Hematopoietic multipotent progenitor cell treated with erythropoietin and hydrocortisone succinate and interleukin-3 and kit ligand, for 6 days (in vitro differentiated cells): ENCODE results near the gene FAM229B.
"Not testable (repeated sequence)": the region's sequence is repeated elsewhere in the genome, so short reads cannot be mapped to it uniquely, and the experiment has no call there.

Experiments used
- DNase-seq: peaks from one replicate; pipeline ENCODE4 v3.0.0-alpha.2; 2015

The FAM229B gene

DNA sequence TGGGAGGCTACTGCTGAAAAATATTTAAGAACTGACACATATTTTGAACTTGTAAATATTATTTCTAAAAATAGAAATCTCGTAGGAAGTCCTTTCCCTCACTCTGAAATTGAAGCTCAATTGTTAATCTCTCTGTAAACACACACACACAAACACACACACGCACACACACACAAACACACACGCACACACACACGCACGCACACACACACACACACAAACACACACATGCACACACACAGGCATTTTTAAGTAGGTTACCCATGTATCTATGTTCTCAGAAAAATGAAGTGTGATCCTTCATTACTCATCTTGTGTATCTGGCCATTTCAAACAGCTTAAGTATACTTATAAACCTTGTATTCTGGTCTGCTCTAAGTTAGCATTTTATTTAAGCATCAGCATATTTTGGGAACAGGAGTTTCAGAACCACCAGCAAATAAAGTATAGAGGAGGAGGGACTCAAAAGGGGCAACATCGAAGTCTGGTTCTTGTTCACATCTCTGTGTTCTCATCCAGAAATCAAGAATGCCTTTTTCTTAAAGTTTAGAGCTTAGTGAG is 21.9 kb upstream of the FAM229B start:
- no peak for DNase-seq

DNA sequence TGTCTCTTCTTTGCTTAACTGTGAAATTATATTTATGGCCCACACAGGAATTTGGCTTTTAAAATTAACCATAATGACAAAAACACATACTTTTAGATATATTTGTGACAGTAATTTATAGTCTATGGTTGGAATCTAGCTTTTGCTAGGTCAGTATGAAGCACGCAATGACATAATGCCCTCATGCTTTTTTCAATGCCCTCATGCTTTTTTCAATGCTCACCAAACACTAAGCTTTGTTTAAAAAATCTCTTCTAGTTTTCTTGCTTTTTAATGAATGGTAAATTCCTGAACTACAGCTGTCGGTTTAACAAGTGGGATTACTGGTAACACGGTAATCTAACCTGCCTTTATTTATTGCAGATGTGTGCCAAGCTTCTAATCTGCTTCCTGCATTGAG is 20.8 kb upstream of the FAM229B start:
- DNase-seq, result no peak

DNA sequence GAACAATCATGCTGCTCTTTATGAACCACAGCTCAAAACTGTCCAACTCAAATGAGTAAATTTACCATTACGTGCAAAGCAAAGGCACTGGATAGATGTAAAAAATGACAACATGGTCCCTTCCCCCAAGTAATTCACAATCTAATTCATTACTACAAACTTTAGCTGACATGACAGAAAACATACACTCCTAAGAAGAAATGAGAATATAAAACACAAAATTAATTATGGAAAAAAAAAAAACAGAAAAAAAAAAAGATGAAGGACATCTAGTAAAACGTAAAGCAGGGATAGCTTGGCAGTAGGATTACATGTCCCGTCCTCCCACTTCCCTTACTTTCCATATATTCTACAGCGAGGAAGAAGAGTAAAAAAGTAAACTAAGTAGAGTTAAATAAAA is 5.8 kb upstream of the FAM229B start:
- no peak for DNase-seq

DNA sequence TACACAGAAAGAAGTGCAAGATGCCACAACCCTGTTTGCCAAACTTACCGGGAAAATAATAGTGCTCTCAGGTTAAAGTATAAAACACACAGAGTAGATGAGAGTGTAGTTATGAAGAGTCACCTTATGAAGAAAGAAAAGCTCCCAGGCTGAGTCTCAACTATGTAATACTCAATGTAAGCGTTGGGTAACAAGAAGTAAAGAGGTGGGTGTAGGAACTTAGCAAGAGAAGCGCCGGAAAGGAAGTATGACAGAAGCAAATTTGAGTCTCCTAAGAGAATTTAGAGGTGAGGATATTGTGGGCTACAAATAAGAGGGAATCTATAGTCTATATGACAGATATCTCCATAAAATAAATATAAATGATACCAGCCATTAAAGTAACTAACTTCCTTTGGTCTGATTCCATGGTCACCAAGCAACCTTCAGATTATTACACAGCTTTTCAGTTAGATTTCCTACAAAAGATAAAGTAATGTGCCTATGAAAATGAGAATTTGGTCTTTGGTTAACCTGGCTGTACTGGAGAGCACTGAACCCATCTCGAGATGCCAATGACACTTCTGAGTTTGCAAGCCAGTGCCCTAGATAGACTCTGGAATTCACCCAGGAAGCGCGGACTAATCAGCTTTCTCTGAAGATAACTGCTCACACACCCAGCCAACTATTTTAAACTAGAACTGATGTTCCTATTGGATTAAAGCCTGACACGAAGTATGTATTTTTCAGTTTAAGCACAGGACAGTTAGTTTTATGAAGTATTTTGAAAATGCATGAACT is 1.9 kb upstream of the FAM229B start:
- DNase-seq, result peak; percentile 14

DNA sequence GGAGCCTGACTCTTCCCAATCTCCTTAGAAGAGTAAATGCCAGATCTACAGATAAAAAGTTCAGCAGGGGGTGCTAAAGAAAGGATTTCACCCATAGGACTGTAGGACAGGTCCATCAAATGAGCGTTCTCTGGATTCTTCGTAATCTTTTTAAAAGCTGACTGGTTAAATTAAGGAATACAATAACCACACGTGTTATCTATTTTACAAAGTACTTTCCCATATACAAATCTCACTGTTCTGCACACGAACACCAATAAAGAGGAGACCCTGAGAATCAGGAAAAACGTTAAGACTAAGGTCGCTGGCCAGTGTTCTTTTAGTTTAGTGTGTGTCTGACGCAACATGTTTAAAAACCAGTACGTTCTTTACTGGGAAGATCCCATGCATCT is 651 bp upstream of the FAM229B start:
- peak; percentile 62 for DNase-seq

DNA sequence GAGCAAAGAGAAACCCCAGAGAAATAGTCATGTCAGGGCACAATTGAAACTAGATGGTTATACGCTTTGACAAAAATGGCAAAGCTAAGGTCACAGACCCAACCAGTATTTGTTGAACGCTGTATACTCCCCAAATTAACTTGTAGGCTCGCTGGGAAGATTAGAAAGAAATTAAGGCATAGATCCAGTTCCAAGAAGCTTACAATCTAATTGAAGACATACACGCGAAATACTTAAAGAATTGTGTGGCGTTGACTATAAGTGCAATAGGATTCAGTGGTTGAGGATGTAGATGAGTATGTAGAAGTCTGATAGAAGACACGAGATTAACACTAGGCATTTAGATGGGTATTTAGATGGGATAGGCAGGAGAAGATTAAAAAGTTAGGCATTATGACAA is 525 bp downstream of the FAM229B start:
- DNase-seq, result peak; percentile 21

DNA sequence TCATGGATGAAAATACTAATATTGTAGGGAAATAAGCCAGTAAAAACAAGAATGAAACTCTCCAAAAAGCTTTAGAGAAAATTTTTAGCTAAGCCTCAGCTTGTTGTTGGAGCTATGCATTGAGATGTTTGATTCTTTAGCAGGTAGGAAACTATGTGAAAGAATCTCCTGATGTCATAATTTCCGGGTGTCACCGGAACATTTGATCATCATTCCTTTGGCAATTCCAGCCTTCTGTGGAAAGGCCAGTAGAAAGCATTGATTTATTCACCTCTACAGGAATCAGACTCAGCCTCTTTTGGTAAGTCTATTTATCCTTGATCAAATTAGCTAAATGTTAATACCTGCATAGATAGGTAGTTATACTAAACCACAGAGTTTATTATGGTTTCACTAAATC is 9.5 kb downstream of the FAM229B start:
- no peak for DNase-seq

DNA sequence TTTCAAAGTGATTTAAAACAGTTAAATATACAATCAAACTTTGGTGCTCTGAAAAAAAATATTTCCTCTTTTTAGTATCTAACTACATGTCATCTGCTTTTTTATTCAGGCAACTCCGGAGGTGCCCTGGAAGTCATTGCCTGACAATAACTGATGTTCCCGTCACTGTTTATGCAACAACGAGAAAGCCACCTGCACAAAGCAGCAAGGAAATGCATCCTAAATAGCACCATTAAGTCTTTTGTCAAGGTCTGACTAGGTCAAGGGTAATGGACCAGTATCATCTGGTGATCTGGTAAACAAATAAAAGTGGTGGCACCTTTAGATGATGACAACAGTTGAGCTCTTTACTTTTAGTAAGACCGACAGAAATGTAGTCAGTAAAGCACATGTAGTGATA is 13.2 kb downstream of the FAM229B start:
- no peak for DNase-seq

DNA sequence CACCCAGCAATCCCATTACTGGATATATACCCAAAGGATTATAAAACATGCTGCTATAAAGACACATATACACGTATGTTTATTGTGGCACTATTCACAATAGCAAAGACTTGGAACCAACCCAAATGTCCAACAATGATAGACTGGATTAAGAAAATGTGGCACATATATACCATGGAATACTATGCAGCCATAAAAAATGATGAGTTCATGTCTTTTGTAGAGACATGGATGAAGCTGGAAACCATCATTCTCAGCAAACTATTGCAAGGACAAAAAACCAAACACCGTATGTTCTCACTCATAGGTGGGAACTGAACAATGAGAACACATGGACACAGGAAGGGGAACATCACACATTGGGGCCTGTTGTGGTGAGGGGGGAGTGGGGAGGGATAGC is 18.6 kb downstream of the FAM229B start:
- not testable (repeated sequence) for DNase-seq

DNA sequence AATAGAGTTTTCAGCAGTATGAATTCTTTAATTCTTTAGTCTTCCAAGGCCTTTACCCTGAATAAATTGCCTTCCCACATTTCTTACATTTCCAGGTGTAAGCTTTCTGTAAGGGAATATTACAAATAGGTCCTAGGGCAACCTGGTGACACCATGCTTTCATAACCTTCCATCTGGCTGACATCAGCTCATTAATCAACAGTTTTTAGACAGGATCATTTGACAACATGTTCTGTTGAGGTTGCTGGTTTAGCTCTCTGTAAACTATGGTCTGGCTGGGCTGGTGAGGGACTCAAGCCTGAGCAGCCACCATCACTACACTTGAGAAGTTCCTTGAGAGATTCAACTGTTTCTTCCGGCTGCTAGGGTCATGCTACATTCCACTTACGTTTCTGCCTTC is 19.2 kb downstream of the FAM229B start:
- DNase-seq, result no peak

DNA sequence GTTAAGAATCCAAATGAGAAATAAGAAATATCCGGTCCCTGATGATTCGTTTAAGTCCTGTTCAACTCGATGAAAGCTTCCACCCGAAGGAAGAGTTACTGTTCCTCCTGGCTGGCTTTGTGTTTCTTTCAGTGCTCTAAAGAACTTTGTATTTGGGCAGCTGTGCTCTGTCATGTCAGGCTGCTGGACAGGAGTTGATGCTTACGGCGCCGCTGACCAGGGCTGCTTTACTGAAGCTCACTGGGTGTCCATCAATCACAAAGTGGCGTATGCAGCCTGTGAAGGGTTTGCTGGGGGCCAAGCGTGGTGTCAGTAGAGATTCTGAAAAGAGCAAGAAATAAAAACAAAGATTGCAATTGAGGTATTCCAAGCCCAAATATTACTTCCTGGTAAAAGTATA is 21.9 kb downstream of the FAM229B start:
- no peak for DNase-seq

DNA sequence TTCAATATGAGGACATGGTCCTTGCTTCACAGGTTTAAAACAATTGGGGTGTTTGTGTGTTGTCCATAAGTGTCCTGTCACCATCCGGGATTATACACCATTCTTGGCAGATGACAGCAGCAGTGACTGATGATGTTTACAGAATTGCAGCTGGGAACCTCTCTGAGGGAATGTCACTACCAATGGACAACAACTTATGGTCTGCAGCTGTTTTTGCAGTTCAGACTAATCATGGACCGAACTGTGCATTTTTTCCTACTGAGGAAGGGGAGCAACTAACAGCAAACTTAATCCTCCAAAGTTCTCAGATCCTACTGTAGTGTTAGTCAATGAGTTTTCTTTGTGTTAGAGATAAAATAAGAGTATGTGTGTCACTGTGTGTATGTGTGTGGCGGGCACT is 26.0 kb downstream of the FAM229B start:
- no peak for DNase-seq

DNA sequence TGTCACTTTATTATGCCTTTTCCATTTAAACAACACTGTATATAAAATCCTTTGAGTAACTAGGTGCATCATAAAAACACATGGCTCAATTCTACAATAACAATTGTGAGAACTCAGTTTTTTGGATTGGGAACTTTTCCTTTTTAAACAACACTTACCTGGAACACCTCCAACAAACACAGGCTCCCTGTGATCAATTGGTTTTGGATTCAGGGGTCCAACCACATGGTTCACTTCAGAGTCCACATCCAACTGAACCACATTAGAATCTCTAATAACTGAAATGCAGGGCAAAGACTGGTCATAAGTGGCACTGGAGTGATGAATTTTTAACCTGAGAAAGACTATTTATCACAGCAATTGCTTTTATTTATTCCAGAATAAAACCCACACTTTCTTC is 26.5 kb downstream of the FAM229B start:
- DNase-seq, result no peak

DNA sequence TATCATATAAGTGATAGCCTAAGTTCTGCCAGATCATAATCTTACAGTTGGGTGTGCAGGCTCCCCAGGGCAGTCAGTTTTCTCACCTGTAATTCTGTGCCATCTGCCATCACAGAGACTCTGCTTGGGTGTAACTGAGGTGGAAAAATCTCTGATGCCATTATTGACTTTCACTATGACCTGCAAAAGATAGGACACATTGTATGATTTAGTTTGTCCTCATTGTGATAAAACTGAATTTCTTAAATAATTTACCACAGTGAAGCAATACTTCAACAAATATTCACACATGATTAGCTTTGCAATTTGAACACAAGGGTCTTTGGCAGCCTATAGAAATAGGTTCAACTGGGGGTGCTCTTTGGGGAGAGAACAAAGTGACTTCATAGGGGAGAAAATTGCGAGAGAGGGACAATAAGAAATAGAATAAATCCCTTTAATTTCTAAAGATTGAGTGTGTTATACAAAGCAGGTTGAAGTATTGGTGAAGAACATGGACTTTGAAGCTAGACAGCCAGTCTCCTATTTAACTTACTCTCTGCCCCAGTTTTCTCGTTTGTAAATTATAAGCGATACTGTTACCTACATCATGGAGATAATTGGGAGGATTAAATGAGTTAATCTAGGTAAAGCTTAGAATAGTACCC is 27.3 kb downstream of the FAM229B start:
- DNase-seq, result no peak

DNA sequence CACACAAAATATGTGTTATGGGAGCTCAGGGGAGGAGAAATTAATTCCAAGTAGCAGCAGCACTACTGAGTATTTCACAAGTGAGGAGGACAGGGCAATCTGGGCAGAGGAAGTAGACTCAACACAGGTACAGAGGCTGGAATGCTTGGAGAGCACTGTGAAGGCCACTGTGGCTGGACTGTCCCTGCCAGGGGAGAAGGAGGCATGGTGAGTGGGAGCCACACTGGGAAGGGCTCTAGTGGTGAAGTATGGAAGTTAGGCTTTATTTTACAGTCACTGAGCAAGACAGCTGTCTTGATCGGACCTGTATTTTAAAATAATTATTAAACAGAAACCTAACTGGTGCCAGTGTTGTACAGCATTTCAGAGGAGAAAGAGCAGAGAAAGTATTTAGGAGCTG is 28.8 kb downstream of the FAM229B start:
- no peak for DNase-seq

DNA sequence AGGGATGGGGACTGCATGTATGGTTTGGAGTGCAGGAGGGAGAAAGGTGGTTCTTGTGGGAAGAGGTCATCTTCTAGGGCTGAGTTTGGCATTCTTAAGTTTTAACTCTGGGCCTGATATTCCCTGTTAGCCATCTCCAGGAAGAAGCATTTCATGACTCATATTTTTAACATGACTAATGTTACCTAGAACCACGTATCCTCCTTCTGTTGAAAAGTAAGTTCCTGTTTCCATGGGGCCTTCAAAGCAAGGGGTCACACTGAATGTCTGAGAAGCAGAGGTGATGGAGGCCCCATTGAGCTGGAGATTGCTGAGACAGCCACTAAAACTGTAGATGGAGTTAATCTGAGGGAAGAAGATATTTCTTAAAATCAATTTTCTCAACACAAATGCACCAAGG is 30.2 kb downstream of the FAM229B start:
- DNase-seq, result peak; percentile 9

DNA sequence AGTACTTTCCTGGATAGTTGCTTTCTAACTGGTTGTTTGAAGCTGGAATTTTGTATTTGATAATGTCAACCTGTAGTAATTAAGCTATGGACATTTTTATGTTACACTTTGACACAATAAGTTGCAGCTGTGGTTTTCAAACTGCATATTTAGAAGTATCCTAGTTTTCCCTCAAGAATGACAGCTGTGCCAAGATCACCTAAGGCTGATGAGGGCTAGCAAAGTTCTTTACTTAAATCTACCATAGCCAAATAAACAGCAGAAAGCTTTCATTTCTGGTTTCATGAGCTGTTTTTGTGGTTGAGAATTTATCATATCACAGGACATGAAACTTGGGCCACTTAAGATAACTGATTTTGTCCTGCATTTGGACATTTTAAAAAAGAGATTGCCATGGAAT is 30.6 kb downstream of the FAM229B start:
- DNase-seq, result no peak

DNA sequence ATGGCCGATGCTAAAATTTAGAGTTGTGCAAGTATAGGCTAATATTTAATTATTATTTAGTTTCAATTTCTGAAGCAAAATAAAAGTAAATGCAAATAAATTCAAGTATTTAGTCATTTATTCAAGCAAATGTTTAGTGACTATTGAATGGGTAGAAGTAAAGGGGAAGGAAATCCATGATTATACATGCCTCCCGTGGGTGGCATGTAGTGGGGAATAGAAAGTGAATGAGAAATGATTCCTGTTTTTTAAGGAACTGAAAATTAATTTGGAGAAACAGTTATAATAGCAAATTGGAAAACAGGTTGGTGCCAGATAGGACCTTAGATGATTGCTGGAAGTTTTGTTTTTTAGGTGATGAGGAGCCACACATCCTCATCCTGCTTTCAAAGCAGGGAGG is 35.4 kb downstream of the FAM229B start:
- no peak for DNase-seq

DNA sequence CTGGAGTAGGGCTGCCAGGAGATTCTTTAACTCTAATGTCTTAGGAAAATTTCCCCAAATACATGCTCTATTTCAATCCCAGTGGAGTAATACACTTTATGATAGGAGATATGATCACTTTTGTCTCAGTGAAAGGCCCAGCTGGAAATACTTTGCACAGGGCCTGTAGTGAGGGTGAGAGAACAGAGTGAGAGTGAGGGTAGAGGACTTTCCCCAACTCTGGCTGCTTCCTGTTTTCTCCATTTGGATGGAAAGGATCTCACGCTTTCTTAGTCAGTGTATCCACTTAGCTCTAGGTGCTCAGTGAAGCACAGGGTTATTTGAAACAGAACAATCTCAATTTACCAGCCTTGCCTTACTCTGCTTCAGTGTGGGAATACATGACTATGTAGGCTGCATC is 36.6 kb downstream of the FAM229B start:
- no peak for DNase-seq

DNA sequence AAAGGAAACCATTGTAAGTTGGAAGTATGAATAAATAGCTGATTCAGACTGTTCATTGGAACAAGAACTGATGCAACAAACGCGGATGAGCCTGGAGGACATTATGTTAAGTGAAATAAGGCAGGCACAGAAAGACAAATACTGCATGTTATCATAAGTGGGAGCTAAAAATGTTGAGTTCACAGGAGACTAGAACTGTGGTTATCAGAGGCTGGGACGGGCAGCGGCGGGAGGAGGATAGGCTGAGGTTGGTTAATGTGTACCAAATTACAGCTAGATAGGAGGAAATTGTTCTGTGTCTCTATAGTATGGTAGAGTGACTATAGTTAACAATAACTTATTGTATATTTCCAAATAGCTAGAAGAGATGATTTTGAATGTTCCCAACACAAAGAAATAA is 40.8 kb downstream of the FAM229B start:
- no peak for DNase-seq

DNA sequence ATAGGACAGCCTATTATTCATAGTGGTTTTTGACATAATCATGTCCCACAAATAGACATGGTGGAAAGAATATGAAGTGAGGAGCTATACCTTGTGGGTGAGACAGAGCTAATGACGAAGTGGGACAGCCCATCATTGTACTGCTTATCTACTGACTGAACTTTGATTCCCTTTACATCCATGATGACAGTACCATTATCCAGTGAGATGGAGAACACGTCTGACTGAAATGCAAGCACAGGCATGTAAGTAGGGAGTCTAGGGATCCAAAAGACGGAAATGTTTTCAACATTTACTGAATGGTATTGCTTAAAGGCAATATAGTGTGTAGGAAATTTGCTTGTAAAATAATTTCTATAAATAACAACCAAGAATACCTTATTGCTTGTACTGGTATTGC is 43.5 kb downstream of the FAM229B start:
- no peak for DNase-seq

DNA sequence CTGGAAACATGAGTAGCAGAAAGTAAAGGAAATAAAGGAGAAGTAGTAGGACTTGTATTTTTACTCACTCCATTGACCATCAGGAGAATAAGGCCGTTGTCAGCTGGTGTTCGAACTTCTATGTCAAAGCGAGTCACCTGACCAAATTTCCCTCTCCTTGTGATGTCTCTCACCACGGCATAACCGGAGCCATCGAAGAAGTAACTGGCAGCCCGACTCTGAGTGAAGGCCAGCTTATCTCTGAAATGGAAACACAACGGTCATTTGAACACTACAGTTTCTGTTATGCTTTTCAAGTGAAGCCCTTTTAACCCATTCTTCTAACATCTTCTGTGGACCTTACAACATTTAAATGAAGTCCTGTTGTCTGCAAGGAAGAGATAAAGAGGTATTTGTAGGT is 51.7 kb downstream of the FAM229B start:
- DNase-seq, result no peak

DNA sequence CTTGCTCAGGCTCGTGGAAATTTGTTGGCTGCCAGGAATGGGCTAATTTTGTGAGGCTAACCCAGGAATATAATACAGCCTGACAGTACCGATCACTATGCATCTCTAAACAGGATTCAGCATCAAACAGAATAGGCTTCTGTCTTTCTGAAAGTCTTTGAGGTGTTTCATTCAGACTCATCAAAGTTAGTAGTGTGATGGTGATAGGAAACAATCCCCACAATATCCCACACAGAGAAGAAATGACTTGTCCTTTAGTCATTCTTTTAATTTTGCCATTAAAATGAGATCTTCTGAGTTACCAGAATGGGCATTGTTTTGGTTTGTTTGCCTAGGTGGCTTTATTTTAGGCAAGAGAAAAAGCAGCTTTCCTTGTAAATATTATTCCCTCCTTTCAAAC is 54.3 kb downstream of the FAM229B start:
- DNase-seq, result no peak

DNA sequence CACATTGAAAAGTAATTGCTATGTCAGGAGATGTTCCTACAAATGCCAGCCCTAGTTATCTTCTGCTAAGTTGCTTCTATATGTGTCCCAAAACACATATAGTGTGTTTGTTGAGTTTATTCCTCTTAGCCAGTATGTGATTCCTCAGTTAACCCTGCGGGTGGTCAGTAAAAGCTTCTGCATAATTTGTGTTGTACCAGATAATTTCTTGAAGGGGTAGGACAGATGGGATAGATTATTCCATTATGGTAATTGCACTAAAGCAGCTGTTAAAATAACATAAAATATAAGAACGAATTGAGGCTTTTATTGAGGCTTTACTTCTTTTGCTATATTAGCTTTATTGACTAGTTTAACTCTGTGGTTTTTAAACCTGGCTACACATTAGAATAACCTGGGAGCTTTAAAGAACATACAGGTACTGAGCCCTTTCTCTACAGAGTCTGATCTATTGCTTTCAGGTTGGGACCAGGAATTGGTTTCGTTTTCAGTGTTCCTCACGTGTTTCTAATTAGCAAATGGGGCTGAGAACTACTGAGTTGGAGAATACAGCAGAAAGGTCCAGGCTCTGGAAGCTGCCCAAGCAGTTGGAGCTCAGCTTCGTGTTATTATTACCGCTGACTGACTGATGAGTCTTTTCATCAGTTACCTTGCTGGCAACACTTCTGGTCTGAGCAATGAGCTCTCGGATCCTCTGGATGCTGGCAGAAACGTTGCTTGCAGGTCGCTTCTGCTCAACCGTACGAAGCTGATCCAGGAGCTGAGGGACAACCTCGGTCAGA is 56.9 kb downstream of the FAM229B start:
- no peak for DNase-seq
